Measurements from ENCODE around the gene GNPDA1. TPM values are rescaled to one million over a fixed set of nuclear protein-coding genes. Genes with fewer than 3 reads are reported as not detected.
A peak's percentile ranks its signal among the peaks of the same experiment; 100 is the strongest.

The GNPDA1 gene
- total and polyA plus RNA-seq, 9 of the 15 experiments (the other 6 are each of a cell fraction or from before 2014, with no cell fraction given): 14.1 to 145 (median 52.2) TPM

GRCh38 chr5:142012792-142013388 lies at the start of gene GNPDA1 (continued):
- TF ChIP-seq VEZF1 (CRISPR knock-in tag; IDR thresholded peaks at IDR 0.05): peak; percentile 33; the same call in 1 of the 2 replicates
- no peak for TF ChIP-seq ZC3H4 (CRISPR knock-in tag; IDR thresholded peaks at IDR 0.05; ENCODE audit: borderline replicate concordance)
- peak; percentile 10 to 35; a peak in 1 of 4 replicates for TF ChIP-seq MLLT1 (IDR thresholded peaks at IDR 0.05)
- no peak for TF ChIP-seq RBM22 (IDR thresholded peaks at IDR 0.05; ENCODE audit: low read depth, low read length, poor library complexity, severe bottlenecking)
- no peak for TF ChIP-seq BDP1 (IDR thresholded peaks at IDR 0.05; ENCODE audit: insufficient read depth, insufficient read length)
- TF ChIP-seq PRMT5 (CRISPR knock-in tag; IDR thresholded peaks at IDR 0.05): no peak
- no peak for TF ChIP-seq ZNF347 (CRISPR knock-in tag; IDR thresholded peaks at IDR 0.05; ENCODE audit: low read depth)
- TF ChIP-seq HINFP (tag; conservative IDR thresholded peaks at IDR 0.05; ENCODE audit: low read depth): no peak
- no peak for TF ChIP-seq CSDE1 (IDR thresholded peaks at IDR 0.05)
- peak; percentile 51; the same call in 1 of the 2 replicates for TF ChIP-seq PML (IDR thresholded peaks at IDR 0.05; ENCODE audit: low read length)
- TF ChIP-seq ZNF197 (CRISPR knock-in tag; IDR thresholded peaks at IDR 0.05; ENCODE audit: low read depth): no peak
- TF ChIP-seq HDAC3 (IDR thresholded peaks at IDR 0.05; ENCODE audit: borderline replicate concordance, partially characterized antibody): no peak
- no peak for TF ChIP-seq TCF7 (IDR thresholded peaks at IDR 0.05; ENCODE audit: borderline replicate concordance)
- peak; percentile 61; the same call in 1 of the 2 replicates for TF ChIP-seq HES1 (IDR thresholded peaks at IDR 0.05; ENCODE audit: low read depth)
- no peak for TF ChIP-seq ZNF311 (CRISPR knock-in tag; IDR thresholded peaks at IDR 0.05)
- no peak for TF ChIP-seq ZNF561 (CRISPR knock-in tag; conservative IDR thresholded peaks at IDR 0.05)
- TF ChIP-seq ESRRA (IDR thresholded peaks at IDR 0.05; ENCODE audit: borderline replicate concordance, low read depth): 0 out of 2 replicates have a peak, but pooled peaks have one; percentile 13
- TF ChIP-seq SLC30A9 (CRISPR knock-in tag; IDR thresholded peaks at IDR 0.05): no peak
- TF ChIP-seq SP1 (CRISPR knock-in tag; IDR thresholded peaks at IDR 0.05): no peak
- TF ChIP-seq ZNF444 (CRISPR knock-in tag; IDR thresholded peaks at IDR 0.05): no peak
- TF ChIP-seq PHF21A (IDR thresholded peaks at IDR 0.05; ENCODE audit: borderline replicate concordance, low read depth): no peak
- TF ChIP-seq, protein P1, sequence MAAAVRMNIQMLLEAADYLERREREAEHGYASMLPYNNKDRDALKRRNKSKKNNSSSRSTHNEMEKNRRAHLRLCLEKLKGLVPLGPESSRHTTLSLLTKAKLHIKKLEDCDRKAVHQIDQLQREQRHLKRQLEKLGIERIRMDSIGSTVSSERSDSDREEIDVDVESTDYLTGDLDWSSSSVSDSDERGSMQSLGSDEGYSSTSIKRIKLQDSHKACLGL (CRISPR knock-in tag; IDR thresholded peaks at IDR 0.05; ENCODE audit: borderline replicate concordance, poor library complexity, severe bottlenecking): peak; percentile 52
- TF ChIP-seq HLTF (IDR thresholded peaks at IDR 0.05): no peak
